Loucy (cell line): Measurements from ENCODE around the gene SORBS1.

ENCODE experiments used
- EZH2phosphoT487 ChIP-seq: fragments of 200-600 bp; IDR thresholded peaks from 2 replicates; pipeline ENCODE4 v1.6.1; 2018; ENCODE audit warnings: antibody characterized with exemption, mild to moderate bottlenecking, moderate library complexity, borderline replicate concordance
- TF ChIP-seq, protein P1 (sequence below): fragments of 200-600 bp; sonication (generic); conservative IDR thresholded peaks from 2 replicates; pipeline ENCODE4 v1.5.1; 2014; ENCODE audit warnings: mild to moderate bottlenecking, antibody characterized with exemption, low read length

DNA sequence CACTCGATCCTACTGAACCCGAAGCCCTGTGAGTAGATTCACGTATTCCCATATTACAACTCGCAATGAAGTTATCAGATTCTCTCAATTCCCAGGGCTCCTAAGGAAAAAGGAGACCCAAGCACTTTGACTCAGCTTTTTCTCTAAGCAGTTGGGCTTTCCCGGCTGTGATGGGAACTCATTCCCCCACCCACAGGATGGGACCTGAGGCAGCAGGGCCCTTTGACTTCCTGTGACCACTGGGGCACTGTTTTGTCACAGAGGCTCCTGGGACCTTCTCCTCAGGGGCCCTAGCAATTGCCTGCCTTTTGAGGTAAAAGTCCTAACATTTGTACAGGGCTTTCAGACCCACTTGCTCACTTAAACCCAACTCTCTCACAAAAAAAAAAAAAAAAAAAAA is 147.6 kb downstream of the SORBS1 start:
- TF ChIP-seq EZH2phosphoT487, result no peak
- TF ChIP-seq, protein P1, sequence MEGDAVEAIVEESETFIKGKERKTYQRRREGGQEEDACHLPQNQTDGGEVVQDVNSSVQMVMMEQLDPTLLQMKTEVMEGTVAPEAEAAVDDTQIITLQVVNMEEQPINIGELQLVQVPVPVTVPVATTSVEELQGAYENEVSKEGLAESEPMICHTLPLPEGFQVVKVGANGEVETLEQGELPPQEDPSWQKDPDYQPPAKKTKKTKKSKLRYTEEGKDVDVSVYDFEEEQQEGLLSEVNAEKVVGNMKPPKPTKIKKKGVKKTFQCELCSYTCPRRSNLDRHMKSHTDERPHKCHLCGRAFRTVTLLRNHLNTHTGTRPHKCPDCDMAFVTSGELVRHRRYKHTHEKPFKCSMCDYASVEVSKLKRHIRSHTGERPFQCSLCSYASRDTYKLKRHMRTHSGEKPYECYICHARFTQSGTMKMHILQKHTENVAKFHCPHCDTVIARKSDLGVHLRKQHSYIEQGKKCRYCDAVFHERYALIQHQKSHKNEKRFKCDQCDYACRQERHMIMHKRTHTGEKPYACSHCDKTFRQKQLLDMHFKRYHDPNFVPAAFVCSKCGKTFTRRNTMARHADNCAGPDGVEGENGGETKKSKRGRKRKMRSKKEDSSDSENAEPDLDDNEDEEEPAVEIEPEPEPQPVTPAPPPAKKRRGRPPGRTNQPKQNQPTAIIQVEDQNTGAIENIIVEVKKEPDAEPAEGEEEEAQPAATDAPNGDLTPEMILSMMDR, result no peak
